Ascending aorta (tissue), 2 donors: ENCODE measurements around the gene RPS24. TPM values are rescaled to one million over a fixed set of nuclear protein-coding genes. Genes with fewer than 3 reads are reported as not detected.
A peak's percentile ranks its signal among the peaks of the same experiment; 100 is the strongest.
"Not testable (repeated sequence)": the region's sequence is repeated elsewhere in the genome, so short reads cannot be mapped to it uniquely, and the experiment has no call there.

Source experiments
- DNase-seq, 2 donors: peaks; one replicate each; pipeline ENCODE4 v3.0.0-alpha.2; 2019; ENCODE audit warnings: low spot score in 2 of 2
- H3K27ac ChIP-seq, 2 donors: fragments of 200-600 bp; sonication (generic); one replicate each; pipeline ENCODE4 v1.5.1; 2016 to 2017; ENCODE audit warnings: mild to moderate bottlenecking in 1 of 2
- H3K27me3 ChIP-seq: fragments of 200-600 bp; sonication (generic); one replicate; pipeline ENCODE4 v1.5.1; 2017
- H3K36me3 ChIP-seq, 2 donors: fragments of 200-600 bp; sonication (generic); one replicate each; pipeline ENCODE4 v1.5.1; 2016
- H3K4me1 ChIP-seq, 2 donors: fragments of 200-600 bp; sonication (generic); one replicate each; pipeline ENCODE4 v1.5.1; 2016 to 2017; ENCODE audit warnings: mild to moderate bottlenecking in 1 of 2
- H3K4me3 ChIP-seq, 2 donors: fragments of 200-600 bp; sonication (generic); one replicate each; pipeline ENCODE4 v1.5.1; 2016 to 2017; ENCODE audit warnings: mild to moderate bottlenecking in 1 of 2
- H3K9me3 ChIP-seq, 2 donors: fragments of 200-600 bp; sonication (generic); one replicate each; pipeline ENCODE4 v1.5.1; 2016
- intact Hi-C: fragments of 100-400 bp; cut with DNase I; formaldehyde crosslinking; loops from one replicate; pipeline ENCODE4 v1.15.1; 2023
- total RNA-seq: library from RNA; depleted of rRNA; stranded (reverse); fragments of >200 nt; gene quantifications from one replicate; pipeline ENCODE4 v1.1.0, GENCODE V29; 2016
- TF ChIP-seq, protein P1 (sequence below), 3 experiments: fragments of 200-600 bp in 2 of 3; fragments of 450-650 bp in 1 of 3; sonication (generic) in 2 of 3; IDR thresholded peaks; one replicate each; pipeline ENCODE4 v1.5.1; 2016 to 2019; ENCODE audit warnings: antibody characterized with exemption in 3 of 3, mild to moderate bottlenecking in 1 of 3, moderate library complexity in 1 of 3

The RPS24 gene
- total RNA-seq, 1 donor from 2014 or later = 1,878 TPM

DNA sequence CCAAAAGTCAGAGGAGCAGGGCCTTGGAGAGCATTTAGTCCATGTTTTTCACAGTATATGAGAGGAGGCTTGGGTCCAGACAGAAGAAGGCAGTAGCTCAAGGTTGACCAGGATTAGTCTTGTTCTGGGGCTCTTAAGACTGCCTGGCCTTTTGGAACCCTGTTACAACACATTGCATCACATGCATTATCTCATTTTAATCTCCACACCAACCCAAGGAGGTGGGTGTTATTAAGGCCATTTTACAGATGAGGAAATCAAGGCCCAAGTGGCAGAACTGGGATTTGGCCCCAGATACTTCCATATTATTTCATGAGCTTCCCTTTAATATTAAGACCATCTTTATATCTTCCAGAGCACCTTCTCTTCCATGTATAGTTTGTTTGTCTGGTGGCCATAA lies 38.8 kb downstream of the RPS24 start:
- DNase-seq = no peak
- H3K27me3 ChIP-seq = no peaks in the 10 kb centered on the region
- no peaks in the 10 kb centered on the region for H3K36me3 ChIP-seq
- H3K4me3 ChIP-seq = no peak overlapping the region
- H3K27ac ChIP-seq = no peak overlapping the region
- no peaks in the 10 kb centered on the region for H3K4me1 ChIP-seq
- intact Hi-C loops = no loop called here
- H3K9me3 ChIP-seq = no peaks in the 10 kb centered on the region
- TF ChIP-seq, protein P1, sequence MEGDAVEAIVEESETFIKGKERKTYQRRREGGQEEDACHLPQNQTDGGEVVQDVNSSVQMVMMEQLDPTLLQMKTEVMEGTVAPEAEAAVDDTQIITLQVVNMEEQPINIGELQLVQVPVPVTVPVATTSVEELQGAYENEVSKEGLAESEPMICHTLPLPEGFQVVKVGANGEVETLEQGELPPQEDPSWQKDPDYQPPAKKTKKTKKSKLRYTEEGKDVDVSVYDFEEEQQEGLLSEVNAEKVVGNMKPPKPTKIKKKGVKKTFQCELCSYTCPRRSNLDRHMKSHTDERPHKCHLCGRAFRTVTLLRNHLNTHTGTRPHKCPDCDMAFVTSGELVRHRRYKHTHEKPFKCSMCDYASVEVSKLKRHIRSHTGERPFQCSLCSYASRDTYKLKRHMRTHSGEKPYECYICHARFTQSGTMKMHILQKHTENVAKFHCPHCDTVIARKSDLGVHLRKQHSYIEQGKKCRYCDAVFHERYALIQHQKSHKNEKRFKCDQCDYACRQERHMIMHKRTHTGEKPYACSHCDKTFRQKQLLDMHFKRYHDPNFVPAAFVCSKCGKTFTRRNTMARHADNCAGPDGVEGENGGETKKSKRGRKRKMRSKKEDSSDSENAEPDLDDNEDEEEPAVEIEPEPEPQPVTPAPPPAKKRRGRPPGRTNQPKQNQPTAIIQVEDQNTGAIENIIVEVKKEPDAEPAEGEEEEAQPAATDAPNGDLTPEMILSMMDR (IDR thresholded peaks at IDR 0.05) = no peak

DNA sequence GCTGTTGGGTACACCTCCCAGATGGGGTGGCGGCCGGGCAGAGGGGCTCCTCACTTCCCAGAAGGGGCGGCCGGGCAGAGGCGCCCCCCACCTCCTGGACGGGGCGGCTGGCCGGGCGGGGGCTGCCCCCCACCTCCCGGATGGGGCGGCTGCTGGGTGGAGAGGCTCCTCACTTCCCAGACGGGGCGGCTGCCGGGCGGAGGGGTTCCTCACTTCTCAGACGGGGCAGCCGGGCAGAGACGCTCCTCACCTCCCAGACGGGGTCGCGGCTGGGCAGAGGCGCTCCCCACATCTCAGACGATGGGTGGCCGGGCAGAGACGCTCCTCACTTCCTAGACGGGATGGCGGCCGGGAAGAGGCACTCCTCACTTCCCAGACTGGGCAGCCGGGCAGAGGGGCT lies 42.1 kb downstream of the RPS24 start:
- intact Hi-C loops, H3K4me1 ChIP-seq, H3K27ac ChIP-seq, H3K9me3 ChIP-seq, DNase-seq, H3K27me3 ChIP-seq, H3K4me3 ChIP-seq, H3K36me3 ChIP-seq: not testable (repeated sequence)

DNA sequence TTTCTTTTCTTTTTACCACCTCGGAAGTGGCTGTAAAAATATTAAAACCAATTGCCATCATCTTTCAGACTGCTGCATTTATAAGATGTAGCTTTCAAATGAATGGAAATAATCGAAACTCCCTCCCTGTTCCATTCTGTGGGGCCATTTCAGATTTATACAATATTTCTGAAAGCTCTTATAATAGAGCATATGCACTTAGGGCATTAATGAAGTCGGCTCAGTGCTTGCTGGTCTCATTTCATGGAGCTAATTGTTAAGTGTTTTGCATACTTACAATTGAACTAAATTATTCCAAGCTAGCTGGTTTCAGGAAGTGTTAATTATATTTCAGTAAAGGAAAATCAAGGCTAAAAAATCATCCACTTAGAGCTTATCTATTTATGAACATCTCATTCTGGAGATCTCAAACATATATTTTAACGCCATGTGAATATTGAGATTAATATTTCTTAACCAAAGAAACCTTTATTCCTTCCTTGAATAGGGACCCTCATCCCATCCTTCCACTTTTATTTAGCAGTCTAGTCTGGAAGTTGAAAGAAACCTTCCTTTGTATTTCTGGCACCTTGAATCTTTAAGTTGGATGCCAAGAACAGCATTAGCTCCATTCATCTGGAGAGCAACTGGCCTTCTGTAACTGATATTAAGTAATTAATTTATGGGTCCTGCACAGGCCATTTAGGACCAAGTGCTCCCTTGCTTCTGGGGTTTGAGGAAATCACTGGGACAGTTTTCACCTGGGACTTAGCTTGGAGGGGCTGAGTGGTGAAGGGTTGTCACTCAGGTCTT lies 45.1 kb downstream of the RPS24 start:
- no peaks in the 10 kb centered on the region for H3K9me3 ChIP-seq
- peak in 1 of 2 donors; percentile 5 for DNase-seq
- H3K36me3 ChIP-seq = no peaks in the 10 kb centered on the region
- H3K4me1 ChIP-seq = no peaks in the 10 kb centered on the region
- TF ChIP-seq, protein P1 (IDR thresholded peaks at IDR 0.05) = no peak
- no peaks in the 10 kb centered on the region for H3K27me3 ChIP-seq
- intact Hi-C loops = no loop called here
- no peak overlapping the region for H3K27ac ChIP-seq
- H3K4me3 ChIP-seq = no peak overlapping the region

DNA sequence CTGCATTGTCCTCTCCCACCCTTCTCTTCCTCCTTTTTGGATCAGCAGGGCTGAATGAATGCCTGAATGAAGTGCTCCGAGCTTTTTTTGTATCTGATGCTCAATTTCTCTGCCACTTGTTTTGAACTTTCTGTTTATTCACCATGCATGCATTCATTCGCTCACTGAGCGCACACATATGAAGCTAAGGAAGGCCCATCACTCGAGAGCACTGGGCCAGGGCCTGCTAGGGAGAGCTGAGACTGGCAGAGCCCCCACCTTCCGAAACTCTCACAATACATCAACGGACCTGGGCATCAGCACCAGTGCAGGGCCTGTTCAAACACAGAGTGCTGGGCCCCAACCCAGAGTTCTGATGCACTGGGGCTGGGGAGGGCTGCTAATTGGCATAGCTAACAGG lies 45.7 kb downstream of the RPS24 start:
- Histone ChIP-seq H3K9me3 (no peaks in the 10 kb centered on the region), H3K27me3 (no peaks in the 10 kb centered on the region), H3K36me3 (no peaks in the 10 kb centered on the region), H3K4me1 (no peaks in the 10 kb centered on the region), H3K27ac (no peak overlapping the region), H3K4me3 (no peak overlapping the region)
- intact Hi-C loops = no loop called here
- TF ChIP-seq, protein P1 (IDR thresholded peaks at IDR 0.05) = no peak
- DNase-seq = peak in 1 of 2 donors; percentile 34

DNA sequence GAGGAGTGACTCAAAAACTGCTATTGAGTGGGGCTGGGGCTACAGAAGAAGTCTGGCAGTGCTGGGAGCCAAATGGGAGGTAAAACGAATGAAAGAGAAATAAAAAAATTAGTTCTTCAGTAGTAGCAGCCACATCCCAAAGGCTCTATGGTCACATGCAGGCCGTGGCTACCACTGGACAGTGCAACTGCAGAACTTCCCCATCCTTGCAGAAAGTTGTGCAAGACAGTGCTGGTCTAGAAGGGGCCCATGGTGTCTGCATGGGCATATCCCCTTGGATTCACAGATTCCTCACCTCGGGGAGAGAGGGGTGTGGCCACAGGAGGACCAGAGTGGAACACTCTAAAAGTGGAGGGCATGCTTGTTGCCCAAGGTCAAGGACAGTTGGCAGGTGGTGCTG lies 47.6 kb downstream of the RPS24 start:
- DNase-seq = no peak
- intact Hi-C loops = no loop called here
- H3K4me1 ChIP-seq = no peaks in the 10 kb centered on the region
- no peaks in the 10 kb centered on the region for H3K9me3 ChIP-seq
- no peak overlapping the region for H3K4me3 ChIP-seq
- TF ChIP-seq, protein P1 (IDR thresholded peaks at IDR 0.05) = no peak
- H3K27me3 ChIP-seq = no peaks in the 10 kb centered on the region
- H3K27ac ChIP-seq = no peak overlapping the region
- H3K36me3 ChIP-seq = no peaks in the 10 kb centered on the region

DNA sequence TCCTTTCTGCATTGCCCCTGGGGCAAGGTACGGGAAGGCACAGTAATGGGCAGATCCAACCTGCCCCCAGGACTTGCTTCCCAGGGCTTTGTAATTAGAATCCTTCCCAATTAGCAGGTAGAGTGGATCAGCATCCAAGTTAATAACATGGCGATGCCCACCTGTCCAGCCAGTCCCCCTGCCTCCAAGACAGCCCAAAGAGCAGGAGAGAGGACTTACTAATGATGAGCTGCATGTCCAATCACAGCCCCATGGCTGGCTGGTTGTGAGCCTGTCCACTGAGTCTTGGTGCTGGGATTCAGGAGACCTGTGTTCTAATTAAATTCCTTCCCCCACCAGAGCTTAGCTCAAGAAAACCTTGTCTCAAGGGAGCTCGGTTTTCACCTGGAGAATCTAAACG lies 49.0 kb downstream of the RPS24 start:
- Histone ChIP-seq H3K27me3 (no peaks in the 10 kb centered on the region), H3K4me3 (no peak overlapping the region), H3K4me1 (no peaks in the 10 kb centered on the region), H3K27ac (no peak overlapping the region), H3K36me3 (no peaks in the 10 kb centered on the region), H3K9me3 (no peaks in the 10 kb centered on the region)
- TF ChIP-seq, protein P1 (IDR thresholded peaks at IDR 0.05) = no peak
- intact Hi-C loops = no loop called here
- no peak for DNase-seq

Other genes starting within 250 kb of the RPS24 start
- gene DLG5, start 107.1 kb upstream of the RPS24 start, total RNA-seq = 32.9 TPM
- 18.6 TPM for gene POLR3A, start 4.3 kb upstream of the RPS24 start, total RNA-seq